Heart left ventricle (tissue), 13 donors: ENCODE data around the gene EIPR1.

Experiments
- CTCF ChIP-seq, 12 donors: fragments of 200-600 bp; sonication (generic) in 4 of 12; IDR thresholded peaks; one replicate each; pipeline versions ENCODE4 v1.5.0 to v1.8.0; 2018 to 2022; ENCODE audit warnings: antibody characterized with exemption in 12 of 12, mild to moderate bottlenecking in 5 of 12
- POLR2A ChIP-seq, 2 donors: fragments of 450-650 bp; IDR thresholded peaks; one replicate each; pipeline ENCODE4 v1.6.1; 2017; ENCODE audit warnings: antibody characterized with exemption in 2 of 2, mild to moderate bottlenecking in 2 of 2, moderate library complexity in 2 of 2
- donor health status: ischemic (EF 13 %, LVEDD 7.1; RV severe dilation, severe dysfunction).
- donor health status: DM: no; HTN: yes; CAD: no.
- donor health status: DM: no; HTN: no; CAD: no.
- donor health status: ischemic (EF 25% LVEDD 6.9; RV normal size, moderate dysfunction).
- donor health status: ischemic (EF 25% LVEDD 5.7; RV mildly dilated, moderate dysfunction).
- donor health status: ischemic (EF 35%, LVEDD 5.7; RV mildly dilated, moderate dysfunction).
- donor health status: nonischemic (EF 11% LVEDD 7.7; RV severe dilation, severe dysfunction).
- donor health status: DM: yes; HTN: yes; CAD: no.
- donor health status: PGD.
- donor health status: ischemic (EF 29% LVEDD 5.4; RV normal size, mild dysfunction).
- donor health status: nonischemic (EF 23%, LVEDD 6.1; RV moderate dilation, normal function).

DNA sequence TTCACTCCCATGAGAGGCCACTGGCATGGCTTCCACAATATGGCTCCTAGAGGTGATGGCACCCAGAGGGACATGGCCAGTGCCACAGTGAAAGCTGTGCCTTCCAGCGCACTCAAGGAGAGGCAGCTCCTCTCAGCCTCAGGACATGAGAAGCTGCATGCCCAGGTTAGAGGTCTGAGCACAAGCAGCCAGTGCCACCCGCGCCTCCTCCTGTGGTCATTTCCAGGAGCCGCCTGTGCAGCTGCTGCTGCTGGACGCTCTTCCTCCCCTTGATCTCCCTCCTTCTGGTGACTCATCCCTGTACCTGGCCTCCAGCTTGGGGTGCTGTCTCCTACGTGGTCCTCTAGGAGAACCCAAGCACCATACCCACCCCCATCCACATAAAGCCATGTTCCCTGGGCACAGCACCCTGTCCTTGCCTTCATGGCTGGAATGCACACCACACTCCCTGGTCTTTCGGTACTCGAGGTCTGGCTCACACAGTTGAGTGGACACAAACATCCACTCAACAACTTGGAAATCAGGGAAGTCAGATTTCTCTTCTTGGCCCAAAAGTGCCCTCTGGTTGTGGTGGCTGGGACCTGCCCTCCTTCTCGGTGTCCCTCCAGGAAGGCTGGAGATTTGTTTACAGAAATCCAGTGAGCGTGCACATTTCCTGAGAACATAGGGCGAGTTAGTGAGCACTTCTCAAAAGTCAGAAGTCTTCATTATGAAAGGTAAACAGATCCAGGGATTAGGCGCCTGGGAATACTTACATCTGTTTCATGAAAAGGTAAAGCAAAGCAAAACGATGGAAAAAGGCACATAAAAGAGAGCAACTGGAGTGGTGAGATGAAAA lies 96.7 kb downstream of the EIPR1 start:
- TF ChIP-seq POLR2A (IDR thresholded peaks at IDR 0.05) (no peak), CTCF (IDR thresholded peaks at IDR 0.05) (no peak)
